GM18498 (cell line): ENCODE results near the gene DIS3.
"Not testable (repeated sequence)": the region's sequence is repeated elsewhere in the genome, so short reads cannot be mapped to it uniquely, and the experiment has no call there.

ENCODE experiments used
- ATAC-seq: cut with Tn5 transposase; IDR thresholded peaks from one replicate; pipeline ENCODE4 v1.9.1; 2021; ENCODE audit warnings: mild to moderate bottlenecking, moderate library complexity; ENCODE audit not compliant: unreplicated experiment

The DIS3 gene, protein sequence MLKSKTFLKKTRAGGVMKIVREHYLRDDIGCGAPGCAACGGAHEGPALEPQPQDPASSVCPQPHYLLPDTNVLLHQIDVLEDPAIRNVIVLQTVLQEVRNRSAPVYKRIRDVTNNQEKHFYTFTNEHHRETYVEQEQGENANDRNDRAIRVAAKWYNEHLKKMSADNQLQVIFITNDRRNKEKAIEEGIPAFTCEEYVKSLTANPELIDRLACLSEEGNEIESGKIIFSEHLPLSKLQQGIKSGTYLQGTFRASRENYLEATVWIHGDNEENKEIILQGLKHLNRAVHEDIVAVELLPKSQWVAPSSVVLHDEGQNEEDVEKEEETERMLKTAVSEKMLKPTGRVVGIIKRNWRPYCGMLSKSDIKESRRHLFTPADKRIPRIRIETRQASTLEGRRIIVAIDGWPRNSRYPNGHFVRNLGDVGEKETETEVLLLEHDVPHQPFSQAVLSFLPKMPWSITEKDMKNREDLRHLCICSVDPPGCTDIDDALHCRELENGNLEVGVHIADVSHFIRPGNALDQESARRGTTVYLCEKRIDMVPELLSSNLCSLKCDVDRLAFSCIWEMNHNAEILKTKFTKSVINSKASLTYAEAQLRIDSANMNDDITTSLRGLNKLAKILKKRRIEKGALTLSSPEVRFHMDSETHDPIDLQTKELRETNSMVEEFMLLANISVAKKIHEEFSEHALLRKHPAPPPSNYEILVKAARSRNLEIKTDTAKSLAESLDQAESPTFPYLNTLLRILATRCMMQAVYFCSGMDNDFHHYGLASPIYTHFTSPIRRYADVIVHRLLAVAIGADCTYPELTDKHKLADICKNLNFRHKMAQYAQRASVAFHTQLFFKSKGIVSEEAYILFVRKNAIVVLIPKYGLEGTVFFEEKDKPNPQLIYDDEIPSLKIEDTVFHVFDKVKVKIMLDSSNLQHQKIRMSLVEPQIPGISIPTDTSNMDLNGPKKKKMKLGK

DNA sequence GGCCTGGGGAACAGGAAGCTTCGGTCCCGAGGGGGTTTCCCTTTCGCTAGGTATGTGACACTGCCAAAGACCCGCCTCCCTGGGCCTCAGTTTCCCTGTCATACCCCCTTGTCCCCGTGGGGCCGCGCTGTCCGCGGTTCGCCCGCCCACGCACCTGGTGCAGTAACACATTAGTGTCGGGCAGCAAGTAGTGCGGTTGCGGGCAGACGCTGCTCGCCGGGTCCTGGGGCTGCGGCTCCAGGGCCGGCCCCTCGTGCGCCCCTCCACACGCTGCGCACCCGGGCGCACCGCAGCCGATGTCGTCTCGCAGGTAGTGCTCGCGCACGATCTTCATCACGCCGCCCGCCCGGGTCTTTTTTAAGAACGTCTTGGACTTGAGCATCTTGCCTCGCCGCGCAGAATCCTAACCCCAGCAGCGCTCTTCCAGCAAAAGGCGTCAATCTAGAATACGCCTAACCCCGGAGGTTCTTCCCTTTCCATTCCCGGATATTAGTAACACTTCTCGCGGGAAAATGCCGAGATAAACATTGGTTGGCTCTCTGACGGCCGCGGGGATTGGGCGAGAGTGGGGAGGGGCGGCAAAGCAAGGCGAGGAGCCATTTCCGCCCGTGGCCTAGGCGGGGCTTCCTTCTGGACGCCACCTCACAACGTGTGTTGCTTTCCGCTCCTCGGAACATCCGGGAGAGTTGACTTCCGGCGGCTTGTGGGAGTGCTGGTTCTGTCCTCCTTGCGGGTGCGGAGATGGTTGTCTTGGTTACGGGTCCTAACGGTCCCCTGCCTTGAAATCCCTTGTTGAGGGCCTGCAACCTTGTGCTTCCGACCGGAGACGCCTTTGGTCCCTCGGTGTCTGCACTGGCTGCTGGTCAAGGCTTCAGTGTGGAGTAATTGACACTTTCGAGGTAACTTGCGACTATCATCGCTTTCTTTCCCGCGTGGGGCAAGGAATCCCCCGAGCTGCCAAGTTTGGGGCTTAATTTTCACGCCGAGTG, at the start of gene DIS3, which contains the start of gene PIBF1:
Gene DIS3, minus strand, starts transcription at position 450 of the 989 bp plus-strand sequence. Its CDS starts 68 bp downstream, at position 382.
Gene PIBF1, plus strand, starts transcription at position 683 of the 989 bp plus-strand sequence. CDS start 1,337 bp downstream, outside the sequence.
- ATAC-seq: peak; percentile 98

DNA sequence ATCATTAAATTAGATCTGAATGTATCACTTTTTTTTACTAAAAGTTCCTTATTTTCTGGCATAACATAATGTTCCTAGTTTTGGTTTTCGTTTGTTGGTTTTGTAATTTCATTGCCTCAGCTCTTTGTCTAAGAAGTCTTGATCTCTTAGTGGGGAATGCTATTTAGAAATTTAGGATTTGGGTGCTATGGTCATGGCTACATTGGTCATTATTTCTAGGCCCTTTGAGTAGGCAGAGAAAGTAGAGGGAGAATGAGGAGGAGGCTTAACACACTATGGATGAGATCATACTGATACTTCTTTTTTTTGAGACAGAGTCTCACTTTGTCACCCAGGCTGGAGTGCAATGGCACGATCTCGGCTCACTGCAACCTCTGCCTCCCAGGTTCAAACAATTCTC, 42.0 kb upstream of the DIS3 start:
- ATAC-seq: no peak

GRCh38 chr13:72823081-72823480, 41.4 kb upstream of the DIS3 start:
- no peak for ATAC-seq

- ATAC-seq: no peak
Observed at GRCh38 chr13:72820898-72821279, 39.2 kb upstream of the DIS3 start.

DNA sequence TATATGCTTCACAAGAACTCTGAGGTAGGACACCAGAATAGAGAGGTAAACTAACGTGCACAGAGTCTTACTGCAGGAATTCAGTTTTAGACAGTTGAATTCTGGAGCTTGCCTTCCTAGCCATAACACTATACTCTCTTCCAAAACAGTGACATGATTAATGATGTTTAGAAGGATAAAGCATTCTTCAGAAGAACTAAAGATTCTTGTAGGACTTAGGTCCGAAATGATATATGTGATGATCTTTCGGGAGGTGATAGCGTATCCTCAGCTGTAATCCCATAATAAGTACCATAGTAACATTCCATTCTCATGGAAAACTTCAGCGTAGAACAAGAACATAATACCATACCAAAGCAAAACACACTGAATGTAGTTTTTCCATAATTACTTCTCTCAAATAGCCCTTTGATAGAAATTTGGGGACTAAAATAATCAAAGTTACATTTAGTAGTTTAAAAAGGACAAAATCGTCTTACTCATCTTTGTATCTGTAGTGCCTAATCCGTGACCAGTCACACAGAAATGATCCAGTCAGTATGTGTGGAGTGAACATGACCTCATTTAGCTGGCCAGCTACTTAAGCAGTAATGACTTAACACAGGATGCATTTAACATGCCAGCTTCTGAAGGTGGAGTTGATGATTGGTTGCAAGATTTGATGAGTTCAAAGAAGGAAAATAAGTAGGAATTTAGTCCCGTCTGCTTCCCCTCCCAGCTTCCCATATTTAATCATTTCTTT, 38.6 kb upstream of the DIS3 start:
- ATAC-seq: no peak

- ATAC-seq: no peak
Observed at GRCh38 chr13:72808917-72809500, 27.3 kb upstream of the DIS3 start.

DNA sequence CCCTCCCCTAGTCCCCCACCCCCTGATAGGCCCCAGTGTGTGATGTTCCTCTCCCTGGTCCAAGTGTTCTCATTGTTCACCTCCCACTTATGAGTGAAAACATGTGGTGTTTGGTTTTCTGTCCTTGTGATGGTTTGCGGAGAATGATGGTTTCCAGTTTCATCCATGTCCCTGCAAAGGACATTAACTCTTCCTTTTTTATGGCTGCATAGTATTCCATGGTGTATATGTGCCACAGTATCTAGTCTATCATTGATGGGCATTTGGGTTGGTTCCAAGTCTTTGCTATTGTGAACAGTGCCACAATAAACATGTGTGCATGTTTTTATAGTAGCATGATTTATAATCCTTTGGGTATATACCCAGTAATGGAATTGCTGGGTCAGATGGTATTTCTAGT, 24.8 kb upstream of the DIS3 start:
- not testable (repeated sequence) for ATAC-seq

DNA sequence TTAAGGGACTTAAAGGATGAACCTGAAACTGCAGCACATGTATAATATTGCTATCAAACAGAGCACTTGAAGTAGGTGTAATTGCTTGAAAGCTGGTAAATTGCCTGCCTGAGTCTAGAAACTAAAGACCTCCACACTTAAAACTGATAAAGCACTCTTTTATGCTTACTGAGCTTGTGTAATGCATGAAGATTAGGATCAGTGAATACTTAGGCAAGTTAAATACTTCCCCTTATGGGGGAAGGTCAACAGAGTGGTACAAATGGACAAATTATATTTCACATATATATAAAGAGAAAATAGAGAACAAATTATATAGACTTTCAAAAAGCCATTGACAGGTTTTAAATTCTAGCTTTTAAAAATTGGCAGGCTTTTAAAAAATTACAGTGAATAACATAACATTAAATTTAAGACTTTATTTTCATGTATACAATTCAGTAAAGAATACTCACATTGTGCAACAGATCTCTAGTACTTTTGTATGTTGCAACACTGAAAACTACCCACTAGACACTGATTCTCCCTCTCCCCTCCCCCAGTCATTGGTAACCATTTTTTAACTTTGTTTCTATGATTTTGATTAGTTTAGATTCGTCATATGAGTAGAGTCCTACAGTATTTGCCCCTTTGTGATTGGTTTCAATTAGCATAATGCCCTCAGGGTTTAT, 24.1 kb upstream of the DIS3 start:
- ATAC-seq: no peak

- ATAC-seq: no peak
Observed at GRCh38 chr13:72804301-72804700, 22.6 kb upstream of the DIS3 start.

DNA sequence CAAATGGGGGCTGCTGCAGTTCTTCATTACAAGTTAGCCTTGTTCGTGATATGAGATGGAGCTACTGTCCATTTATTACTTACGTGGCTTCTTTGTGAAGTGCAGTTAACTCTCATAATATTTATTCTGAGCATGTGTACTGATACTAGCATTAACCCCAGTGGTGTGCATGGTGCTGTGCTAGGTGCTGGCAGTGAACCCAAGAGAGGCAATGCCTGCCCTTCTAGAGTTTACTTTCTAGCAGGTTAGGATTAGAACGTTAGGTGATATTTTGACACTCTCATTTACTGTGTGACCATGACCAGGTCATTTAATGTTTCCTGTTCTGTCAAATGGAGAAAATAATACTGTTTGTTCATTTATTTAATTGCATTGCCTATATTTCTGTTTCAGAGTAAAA, 17.1 kb upstream of the DIS3 start:
- no peak for ATAC-seq

DNA sequence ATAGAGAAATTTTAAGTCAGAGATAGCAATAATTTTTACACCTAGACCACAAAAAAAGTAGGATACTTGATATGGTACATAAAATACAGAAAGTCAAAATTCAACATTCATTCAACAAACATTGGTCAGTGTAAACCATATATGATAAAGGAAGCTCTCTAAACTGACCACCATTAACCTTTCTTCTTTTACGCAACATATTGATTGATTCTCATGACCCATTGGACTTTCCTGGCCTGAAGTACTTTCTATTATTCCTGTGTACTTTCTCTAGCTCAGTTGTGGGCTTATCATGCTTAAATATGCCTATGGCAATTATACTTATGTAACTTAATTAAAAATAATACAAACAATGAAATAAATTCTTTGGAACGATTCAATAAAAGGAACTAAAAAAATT, 10.9 kb upstream of the DIS3 start:
- no peak for ATAC-seq

DNA sequence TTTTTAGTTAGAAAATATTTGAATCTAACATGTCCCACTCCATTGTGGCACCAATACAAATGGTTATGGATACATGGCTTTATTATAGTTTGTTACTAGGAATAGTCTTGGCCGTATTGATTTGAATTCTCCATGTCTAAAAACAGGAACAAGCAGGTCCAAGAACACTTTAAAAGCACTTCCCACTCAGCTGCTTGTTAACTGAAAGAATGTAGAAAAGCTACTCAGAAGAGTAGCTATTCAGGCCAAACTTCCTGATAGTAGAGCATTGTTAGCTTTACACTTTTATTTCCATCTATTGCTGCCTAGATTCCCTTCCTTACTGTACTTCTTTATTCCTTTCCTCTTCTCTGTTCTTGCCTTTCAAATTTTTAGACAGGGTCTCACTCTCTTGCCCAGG, 7.1 kb upstream of the DIS3 start:
- ATAC-seq: no peak

- ATAC-seq: not testable (repeated sequence)
Observed at GRCh38 chr13:72784679-72785078, 3.0 kb upstream of the DIS3 start.

- no peak for ATAC-seq
Observed at GRCh38 chr13:72782717-72783116, 1.0 kb upstream of the DIS3 start.

DNA sequence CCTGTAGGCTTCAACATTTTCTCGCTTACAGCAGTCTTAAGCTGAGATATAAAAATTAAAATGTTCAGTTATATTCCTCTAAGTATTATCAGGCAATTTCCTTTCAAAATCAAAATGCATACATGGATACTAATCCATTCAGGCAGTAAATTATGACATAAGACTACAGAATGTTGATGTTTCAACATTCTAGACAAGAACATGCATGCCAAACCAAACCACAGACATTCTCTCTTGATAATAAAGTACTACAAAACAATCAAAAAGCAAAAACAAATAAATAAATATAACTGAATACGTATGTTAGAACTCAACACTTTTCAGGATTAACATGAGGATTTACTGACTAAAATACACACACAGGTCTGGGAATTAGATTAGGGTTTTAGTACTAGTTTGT, 7.7 kb downstream of the DIS3 start:
- no peak for ATAC-seq

DNA sequence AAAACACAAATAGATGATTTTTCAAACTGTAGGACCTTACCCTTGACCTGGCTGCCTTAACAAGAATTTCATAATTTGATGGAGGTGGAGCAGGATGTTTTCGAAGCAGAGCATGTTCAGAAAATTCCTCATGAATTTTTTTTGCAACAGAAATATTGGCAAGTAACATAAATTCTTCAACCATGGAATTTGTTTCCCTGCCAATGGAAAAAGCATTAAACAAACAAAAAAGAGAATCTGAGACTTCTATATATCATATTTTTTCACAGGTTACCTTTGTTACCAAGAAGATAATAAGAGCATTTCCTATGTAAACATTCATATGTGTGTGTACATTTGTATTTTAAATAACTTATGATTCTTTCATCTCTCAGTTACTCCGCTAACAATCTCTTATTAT, 18.3 kb downstream of the DIS3 start:
- no peak for ATAC-seq

- no peak for ATAC-seq
Observed at GRCh38 chr13:72760189-72760588, 21.5 kb downstream of the DIS3 start.

DNA sequence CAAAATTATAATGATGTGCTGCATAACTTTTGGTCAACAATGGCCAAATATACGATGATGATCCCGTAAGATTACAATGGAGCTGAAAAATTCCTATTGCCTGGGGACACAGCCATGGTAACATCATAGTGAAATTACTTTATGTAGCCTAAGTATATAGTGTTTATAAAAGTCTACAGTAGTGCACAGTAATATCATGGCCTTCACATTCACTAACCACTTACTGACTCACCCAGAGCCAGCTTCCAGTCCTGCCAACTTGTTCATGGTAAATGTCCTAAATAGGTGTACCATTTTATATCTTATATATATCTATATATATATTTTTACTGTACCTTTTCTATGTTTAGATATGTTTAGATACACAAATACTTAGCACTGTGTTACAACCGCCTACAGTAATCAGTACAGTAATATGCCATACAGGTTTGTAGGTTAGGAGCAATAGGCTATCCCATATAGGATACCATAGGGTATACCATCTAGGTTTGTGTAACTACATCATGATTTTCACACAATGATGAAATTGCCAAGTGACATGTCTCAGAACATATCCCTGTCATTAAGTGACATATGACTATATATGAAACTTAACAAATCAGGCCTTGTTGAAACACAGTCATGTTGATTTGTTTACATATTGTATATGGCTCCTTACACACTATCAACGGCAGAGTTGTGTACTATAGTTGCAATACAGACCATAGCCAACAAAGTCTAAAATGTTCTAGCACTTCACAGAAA, 23.7 kb downstream of the DIS3 start:
- no peak for ATAC-seq
